AG09319 (cell line): ENCODE data around the gene FAM3D.

Experiments
- DNase-seq: peaks from one replicate; pipeline ENCODE4 v3.0.0-alpha.2; 2010; ENCODE audit warnings: low read depth; ENCODE audit errors: extremely low read depth
- CTCF ChIP-seq: IDR thresholded peaks from 2 replicates; pipeline ENCODE4 v1.5.1; 2011; ENCODE audit warnings: low read depth, mild to moderate bottlenecking, inconsistent platforms, low read length, moderate library complexity

Gene FAM3D

GRCh38 chr3:58620421-58620820 lies 46.2 kb downstream of the FAM3D start:
- no peak for DNase-seq
- TF ChIP-seq CTCF: no peak

- TF ChIP-seq CTCF: no peak
- DNase-seq: peak; percentile 29
These were observed 49.2 kb downstream of the FAM3D start for GRCh38 chr3:58617338-58617761.

- no peak for TF ChIP-seq CTCF
- no peak for DNase-seq
These were observed 53.1 kb downstream of the FAM3D start for GRCh38 chr3:58613236-58614132.

GRCh38 chr3:58612830-58613229 lies 53.7 kb downstream of the FAM3D start:
- DNase-seq: no peak
- TF ChIP-seq CTCF: no peak

GRCh38 chr3:58609990-58610389 lies 56.6 kb downstream of the FAM3D start:
- DNase-seq: no peak
- TF ChIP-seq CTCF: no peak

GRCh38 chr3:58608648-58609047 lies 57.9 kb downstream of the FAM3D start:
- TF ChIP-seq CTCF: no peak
- no peak for DNase-seq

- no peak for TF ChIP-seq CTCF
- no peak for DNase-seq
These were observed 58.8 kb downstream of the FAM3D start for GRCh38 chr3:58607816-58608215.
